Activated T-cell treated with anti-CD3 and anti-CD28 coated beads for 24 hours (primary cell): ENCODE measurements around the gene PUM1.
A peak's percentile ranks its signal among the peaks of the same experiment; 100 is the strongest.

Experiments
- DNase-seq: peaks from one replicate; pipeline ENCODE4 v3.0.0-alpha.2; 2020; ENCODE audit warnings: low read depth

Gene PUM1

GRCh38 chr1:30929135-30929889 lies 136.2 kb downstream of the PUM1 start:
- peak; percentile 34 for DNase-seq

GRCh38 chr1:30928789-30929134 lies 136.8 kb downstream of the PUM1 start:
- DNase-seq: no peak

- DNase-seq: no peak
Measured at GRCh38 chr1:30928171-30928570, 137.3 kb downstream of the PUM1 start.

GRCh38 chr1:30927448-30927847 lies 138.1 kb downstream of the PUM1 start:
- no peak for DNase-seq

GRCh38 chr1:30923597-30923996 lies 141.9 kb downstream of the PUM1 start:
- no peak for DNase-seq

DNA sequence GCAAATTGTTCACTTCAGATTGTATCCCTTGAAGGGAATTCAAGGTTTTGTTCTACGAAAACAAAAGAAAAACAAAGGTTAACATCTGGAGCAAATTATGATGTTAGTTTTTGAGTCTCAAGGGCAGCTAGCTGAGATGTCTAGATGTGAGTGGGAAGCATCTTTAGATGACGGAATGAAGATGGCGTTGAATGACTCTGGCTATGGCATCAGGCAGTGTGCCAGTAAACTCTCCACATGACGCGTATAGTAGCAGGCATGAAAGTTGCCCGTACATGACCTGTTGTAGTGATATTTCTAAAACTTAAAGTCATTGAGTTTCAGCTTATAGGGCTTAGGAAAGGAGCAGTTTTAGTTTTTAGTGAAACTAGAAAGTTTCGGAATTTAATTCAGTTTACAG lies 144.7 kb downstream of the PUM1 start:
- DNase-seq: no peak

- no peak for DNase-seq
Measured at GRCh38 chr1:30919025-30919881, 146.3 kb downstream of the PUM1 start.

GRCh38 chr1:30916296-30916695 lies 149.2 kb downstream of the PUM1 start:
- no peak for DNase-seq

DNA sequence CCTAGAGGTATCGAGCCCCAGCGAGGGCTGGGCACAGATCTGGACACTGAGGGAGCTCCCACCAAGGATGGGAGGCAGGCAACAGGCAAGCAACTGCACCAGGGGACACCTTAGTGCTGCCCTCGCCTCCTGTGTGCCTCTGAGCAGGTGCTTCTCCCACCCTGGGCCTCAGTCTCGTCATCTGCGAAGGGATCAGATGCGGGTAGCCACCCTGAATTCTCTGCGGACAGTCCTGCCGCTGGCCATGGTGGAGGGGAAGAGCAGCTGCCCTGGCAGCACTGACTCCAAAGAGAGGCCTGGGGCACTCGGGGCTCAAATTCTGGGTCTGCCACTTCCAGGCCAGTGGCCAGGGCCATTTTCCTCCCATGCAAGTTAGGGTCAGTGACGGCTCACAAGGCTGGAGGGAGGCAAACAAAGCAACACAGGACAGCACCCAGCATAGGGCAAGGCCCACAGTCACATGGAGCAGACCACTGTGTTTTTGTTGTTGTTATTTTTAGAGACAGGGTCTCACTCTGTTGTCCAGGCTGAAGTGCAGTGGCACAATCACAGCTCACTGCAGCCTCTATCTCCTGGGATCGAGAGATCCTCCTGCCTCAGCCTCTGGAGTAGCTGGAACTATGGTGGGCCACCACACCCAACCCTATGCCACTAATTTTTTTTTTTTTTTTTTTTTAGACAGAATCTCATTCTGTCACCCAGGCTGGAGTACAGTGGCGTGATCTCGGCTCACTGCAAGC lies 149.9 kb downstream of the PUM1 start:
- DNase-seq: no peak

- no peak for DNase-seq
Measured at GRCh38 chr1:30914931-30915330, 150.6 kb downstream of the PUM1 start.

DNA sequence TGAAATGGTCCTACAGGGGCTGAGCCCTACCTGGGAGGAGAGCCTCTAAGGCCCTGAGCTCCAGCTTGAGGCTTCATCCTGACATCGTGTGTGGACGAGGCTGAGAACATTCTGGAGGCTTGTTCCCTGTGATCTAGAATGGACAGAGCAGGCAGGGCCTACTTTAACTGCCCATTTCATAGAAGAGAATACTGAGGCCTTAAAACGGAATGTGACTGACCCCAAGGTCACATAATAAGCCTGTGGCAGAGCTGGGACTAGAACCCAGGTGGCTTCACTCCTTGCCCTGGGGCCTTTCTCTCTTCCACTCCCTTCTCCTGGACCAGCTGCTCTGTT lies 151.0 kb downstream of the PUM1 start:
- DNase-seq: no peak

GRCh38 chr1:30912913-30913652 lies 152.4 kb downstream of the PUM1 start:
- DNase-seq: no peak

DNA sequence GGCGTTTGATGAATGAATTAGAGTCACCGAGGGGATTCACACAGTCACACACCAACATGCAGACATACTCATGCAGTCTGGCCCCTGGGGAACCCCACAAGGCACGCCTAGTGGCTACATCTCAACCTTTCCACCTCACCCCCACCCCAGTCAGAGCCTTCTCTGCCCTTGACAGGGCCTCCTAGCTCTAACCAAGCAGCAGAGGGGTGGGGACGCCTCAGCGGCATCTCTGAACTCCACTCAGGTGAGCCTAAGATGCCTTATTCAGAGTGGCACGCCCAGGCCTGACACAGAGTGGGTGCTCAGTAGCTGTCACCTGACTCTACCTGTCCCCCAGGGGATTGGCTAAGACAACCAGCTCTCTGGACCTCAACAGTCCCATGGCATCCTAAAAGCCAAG lies 153.3 kb downstream of the PUM1 start:
- DNase-seq: no peak

- DNase-seq: peak; percentile 26
Measured at GRCh38 chr1:30911059-30911954, 154.2 kb downstream of the PUM1 start.

DNA sequence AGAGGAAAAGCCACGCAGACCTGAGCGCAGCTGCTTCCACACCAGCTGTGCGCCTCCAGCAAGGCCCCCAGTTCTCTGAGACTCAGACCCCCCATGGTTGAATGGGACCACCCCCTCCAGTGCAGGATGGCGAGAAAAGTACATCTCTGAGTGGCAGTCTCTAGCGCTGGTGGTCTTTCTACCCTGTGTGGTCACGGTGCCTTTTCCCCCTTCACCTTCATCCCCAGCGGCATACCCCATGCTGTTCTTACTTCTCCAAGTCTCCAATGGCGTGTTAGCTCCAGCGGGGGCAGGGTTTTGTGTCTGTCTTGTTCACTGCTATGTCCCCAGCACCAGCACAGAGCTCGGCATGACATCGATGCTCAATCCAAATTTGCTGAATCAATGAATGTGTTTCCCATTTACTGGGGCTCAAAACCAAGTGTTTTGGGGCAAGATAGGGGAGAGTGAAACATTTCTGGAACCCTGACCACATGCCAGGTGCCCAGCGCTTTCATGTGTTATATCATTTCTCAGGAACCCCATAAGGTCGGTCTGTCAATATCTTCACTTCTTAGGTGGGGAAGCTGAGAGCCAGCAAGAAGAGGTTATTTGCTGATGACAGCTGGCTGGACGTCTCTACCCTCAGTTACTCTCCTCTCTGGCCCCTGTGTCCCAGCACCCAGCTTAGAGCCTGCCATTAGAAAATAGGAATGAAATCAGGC lies 156.0 kb downstream of the PUM1 start:
- DNase-seq: no peak

- DNase-seq: no peak
Measured at GRCh38 chr1:30908696-30909364, 156.7 kb downstream of the PUM1 start, which contains the start of gene SDC3. TSS of gene SDC3 (minus strand) at chr1:30908758. CDS start at chr1:30908586, 172 bp downstream.

- DNase-seq: no peak
Measured at GRCh38 chr1:30908316-30908695, 157.2 kb downstream of the PUM1 start.

DNA sequence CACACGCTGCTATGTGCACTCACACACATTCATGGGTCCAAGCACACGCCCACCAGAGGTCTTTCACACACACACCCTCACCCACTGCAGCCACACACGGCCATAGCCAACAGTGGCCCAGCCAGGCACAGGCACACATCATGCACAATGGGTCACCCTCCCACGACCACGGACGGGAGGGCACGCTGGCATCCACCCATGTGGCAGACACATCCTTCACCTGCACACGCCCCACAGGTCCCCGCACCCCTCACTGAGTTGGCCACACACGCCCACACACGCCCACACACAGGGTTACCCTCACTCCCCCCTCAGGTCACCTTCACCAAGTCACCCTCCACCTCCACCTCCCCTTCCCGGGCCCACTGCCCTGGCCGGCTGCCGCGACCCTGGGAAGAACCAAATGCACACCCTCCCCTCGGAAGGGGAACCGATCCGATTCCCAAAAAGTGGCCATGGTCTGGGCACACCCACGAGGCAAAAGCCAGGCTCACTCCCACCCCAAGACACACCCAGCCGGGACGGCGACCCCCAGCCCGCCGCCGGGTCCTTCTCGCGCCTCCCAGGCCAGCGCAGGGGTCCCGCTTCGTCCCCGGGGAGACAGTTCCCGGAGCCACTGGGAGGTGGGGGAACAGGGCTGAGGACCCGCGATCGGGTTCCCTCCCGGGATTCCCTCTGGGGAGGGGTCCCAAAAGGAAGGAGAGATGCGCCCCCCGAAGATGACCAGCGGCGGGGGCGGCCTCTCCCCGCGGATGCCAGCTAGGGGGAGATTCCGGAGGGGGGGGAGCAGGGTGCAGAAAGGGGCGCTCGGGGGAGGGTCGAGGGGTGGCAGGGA lies 157.8 kb downstream of the PUM1 start:
- DNase-seq: no peak
